HCT116 (cell line): ENCODE data around the gene HS6ST3. TPM values are rescaled to one million over a fixed set of nuclear protein-coding genes. Genes with fewer than 3 reads are reported as not detected.

Experiments
- ATAC-seq: fragments of 200-7000 bp; cut with Tn5 transposase; 2 replicates; pipeline ENCODE4 v1.9.1; 2020; ENCODE audit warnings: mild to moderate bottlenecking, moderate library complexity
- BruUV-seq: library from RNA; stranded (reverse); fragments of 400-500 nt; replicated peaks from 2 replicates; lab custom pipeline; 2021; lab: Mats Ljungman, UMichigan
- CTCF ChIA-PET: fragments of 300-600 bp; sonication (Branson Sonifier 250); formaldehyde crosslinking; loops from one replicate; lab custom pipeline; 2021; ENCODE audit warnings: antibody characterized with exemption; lab: Charles Lee
- POLR2A ChIA-PET: fragments of 300-600, 350-600 bp; sonication (Branson Sonifier 250); formaldehyde crosslinking; loops from one replicate; lab custom pipeline; 2021; ENCODE audit warnings: antibody characterized with exemption; lab: Charles Lee
- RAD21 ChIA-PET, 2 experiments: fragments of 300-600 bp; sonication (Branson Sonifier 250); formaldehyde crosslinking; loops; one replicate each; lab custom pipeline; 2023; ENCODE audit warnings: low total read pairs in 2 of 2; ENCODE audit not compliant: uncharacterized antibody in 2 of 2, unreplicated experiment in 2 of 2, low non-redundant PET in 1 of 2; lab: Charles Lee
- DNase-seq: peaks from one replicate; pipeline ENCODE4 v3.0.0-alpha.2; 2010; ENCODE audit warnings: low read depth, low spot score
- H2AFZ ChIP-seq: fragments of 200-600 bp; shearing (Covaris generic), sonication (generic); 2 replicates; pipeline ENCODE4 v1.6.1; 2017; ENCODE audit warnings: low read depth, mixed run types, mixed read lengths, antibody characterized with exemption, low read length; ENCODE audit not compliant: poor library complexity, severe bottlenecking
- H3K27ac ChIP-seq: 2 replicates; pipeline ENCODE4 v1.5.1; 2012; ENCODE audit warnings: low read depth, low read length
- H3K27me3 ChIP-seq: fragments of 200-600 bp; sonication (generic); 2 replicates; pipeline ENCODE4 v1.6.1; 2016; ENCODE audit warnings: mixed run types, low read length, mixed read lengths; ENCODE audit not compliant: insufficient read depth
- H3K36me3 ChIP-seq, 2 experiments: fragments of 200-500 bp in 1 of 2; fragments of 200-600 bp in 1 of 2; sonication (Bioruptor generic) in 1 of 2; sonication (generic) in 1 of 2; 2 replicates each; pipeline versions ENCODE4 v1.5.1 to v1.6.1; 2014 to 2016; ENCODE audit warnings: low read length in 2 of 2, inconsistent platforms in 1 of 2, mixed read lengths in 1 of 2, mixed run types in 1 of 2; ENCODE audit not compliant: insufficient read depth in 2 of 2, control insufficient read depth in 1 of 2
- H3K4me1 ChIP-seq, 2 experiments: fragments of 200-600 bp in 1 of 2; sonication (generic) in 1 of 2; 2 replicates each; pipeline versions ENCODE4 v1.5.1 to v1.6.1; 2012 to 2017; ENCODE audit warnings: low read length in 2 of 2, inconsistent platforms in 1 of 2, mild to moderate bottlenecking in 1 of 2, mixed read lengths in 1 of 2, mixed run types in 1 of 2, moderate library complexity in 1 of 2; ENCODE audit not compliant: insufficient read depth in 2 of 2, control insufficient read depth in 1 of 2
- H3K4me2 ChIP-seq: fragments of 200-600 bp; sonication (generic); 2 replicates; pipeline ENCODE4 v1.6.1; 2017; ENCODE audit warnings: mixed run types, low read length, mixed read lengths
- H3K4me3 ChIP-seq, 2 experiments: fragments of 200-600 bp in 1 of 2; sonication (generic) in 1 of 2; replicated peaks in 1 of 2; 2 replicates each; pipeline ENCODE4 v1.5.1; 2011 to 2016; ENCODE audit warnings: low read length in 2 of 2, control low read depth in 1 of 2, low read depth in 1 of 2, mild to moderate bottlenecking in 1 of 2, mixed read lengths in 1 of 2, mixed run types in 1 of 2
- H3K79me2 ChIP-seq: fragments of 200-600 bp; sonication (generic); 2 replicates; pipeline ENCODE4 v1.6.1; 2017; ENCODE audit warnings: mild to moderate bottlenecking, mixed run types, low read length, moderate library complexity, mixed read lengths; ENCODE audit not compliant: insufficient read depth
- H3K9ac ChIP-seq: fragments of 200-600 bp; sonication (generic); 2 replicates; pipeline ENCODE4 v1.6.1; 2016; ENCODE audit warnings: low read length, mixed read lengths
- H3K9me2 ChIP-seq: fragments of 200-600 bp; sonication (generic), shearing (Covaris generic); 2 replicates; pipeline ENCODE4 v1.6.1; 2017; ENCODE audit warnings: mixed run types, mild to moderate bottlenecking, moderate library complexity; ENCODE audit not compliant: insufficient read depth
- H3K9me3 ChIP-seq, 2 experiments: fragments of 200-500 bp in 1 of 2; fragments of 200-600 bp in 1 of 2; sonication (Bioruptor generic) in 1 of 2; sonication (generic) in 1 of 2; 2 replicates each; pipeline ENCODE4 v1.6.1; 2014 to 2017; ENCODE audit warnings: low read length in 2 of 2, mixed read lengths in 2 of 2, inconsistent platforms in 1 of 2, low read depth in 1 of 2, mild to moderate bottlenecking in 1 of 2, mixed run types in 1 of 2, moderate library complexity in 1 of 2; ENCODE audit not compliant: control insufficient read depth in 1 of 2, insufficient read depth in 1 of 2
- H4K20me1 ChIP-seq: fragments of 200-600 bp; sonication (generic), shearing (Covaris generic); 2 replicates; pipeline ENCODE4 v1.6.1; 2017; ENCODE audit warnings: mixed run types, mild to moderate bottlenecking, moderate library complexity; ENCODE audit not compliant: insufficient read depth
- CEBPB ChIP-seq: IDR thresholded peaks from 2 replicates; pipeline ENCODE4 v1.6.1; 2012; ENCODE audit warnings: low read depth
- EGR1 ChIP-seq: IDR thresholded peaks from 2 replicates; pipeline ENCODE4 v1.6.1; 2012; ENCODE audit warnings: low read depth
- ELF1 ChIP-seq: IDR thresholded peaks from 2 replicates; pipeline ENCODE4 v1.6.1; 2012; ENCODE audit warnings: low read depth, borderline replicate concordance
- EZH2 ChIP-seq: fragments of 200-600 bp; sonication (generic); IDR thresholded peaks from 2 replicates; pipeline ENCODE4 v1.6.1; 2017; ENCODE audit warnings: antibody characterized with exemption, mixed run types
- FOSL1 ChIP-seq: IDR thresholded peaks from 2 replicates; pipeline ENCODE4 v1.6.1; 2012; ENCODE audit warnings: low read depth
- RAD21 ChIP-seq: IDR thresholded peaks from 2 replicates; pipeline ENCODE4 v1.6.1; 2012; ENCODE audit warnings: low read depth, mild to moderate bottlenecking
- REST ChIP-seq: IDR thresholded peaks from 2 replicates; pipeline ENCODE4 v1.6.1; 2012; ENCODE audit warnings: low read depth
- SIN3A ChIP-seq: IDR thresholded peaks from 2 replicates; pipeline ENCODE4 v1.6.1; 2012; ENCODE audit warnings: low read depth
- SP1 ChIP-seq: IDR thresholded peaks from 2 replicates; pipeline ENCODE4 v1.6.1; 2012; ENCODE audit warnings: low read depth
- SRF ChIP-seq: IDR thresholded peaks from 2 replicates; pipeline ENCODE4 v1.6.1; 2012; ENCODE audit warnings: low read depth
- YY1 ChIP-seq: IDR thresholded peaks from 2 replicates; pipeline ENCODE4 v1.6.1; 2011; ENCODE audit warnings: low read length, low read depth, moderate library complexity, mild to moderate bottlenecking; ENCODE audit not compliant: insufficient replicate concordance; ENCODE audit errors: extremely low read depth
- ZBTB33 ChIP-seq: IDR thresholded peaks from 2 replicates; pipeline ENCODE4 v1.6.1; 2011; ENCODE audit warnings: mild to moderate bottlenecking, low read length, moderate library complexity; ENCODE audit not compliant: insufficient replicate concordance; ENCODE audit errors: extremely low read depth
- intact Hi-C: fragments of 100-400 bp; cut with micrococcal nuclease; formaldehyde crosslinking; loops from 2 replicates; pipeline ENCODE4 v1.10.0; 2022
- total RNA-seq: library from RNA; stranded (reverse); gene quantifications from one replicate; pipeline ENCODE4 v1.2.1, GENCODE V29; 2021; ENCODE audit not compliant: unreplicated experiment

HS6ST3 gene
- total RNA-seq, 1 experiment from 2014 or later: 0.10 TPM

- H3K4me2 ChIP-seq: no peak overlapping the region
- CTCF ChIA-PET: no interaction called here
- ATAC-seq (no peak), DNase-seq (no peak)
- no peaks in the 10 kb centered on the region for H3K9me2 ChIP-seq
- intact Hi-C loops: no loop called here
- POLR2A ChIA-PET: no interaction called here
- RAD21 ChIA-PET: no interaction called here
- no TSS peak for BruUV-seq
- no peaks in the 10 kb centered on the region for H4K20me1 ChIP-seq
- H3K9me3 ChIP-seq: no peaks in the 10 kb centered on the region
- no peak overlapping the region for H2AFZ ChIP-seq
- no peak overlapping the region for H3K27ac ChIP-seq
- no peaks in the 10 kb centered on the region for H3K27me3 ChIP-seq
- no peaks in the 10 kb centered on the region for H3K36me3 ChIP-seq
- TF ChIP-seq RAD21 (no peak), SIN3A (no peak), EGR1 (no peak), REST (no peak), CEBPB (no peak), YY1 (no peak)
- no peak overlapping the region for H3K4me3 ChIP-seq
- no peak overlapping the region for H3K9ac ChIP-seq
- H3K4me1 ChIP-seq: no peaks in the 10 kb centered on the region
- H3K79me2 ChIP-seq: no peaks in the 10 kb centered on the region
Measured at GRCh38 chr13:96661612-96662011, 571.7 kb downstream of the HS6ST3 start.

GRCh38 chr13:96662036-96662435 lies 572.1 kb downstream of the HS6ST3 start:
- POLR2A ChIA-PET: no interaction called here
- DNase-seq (no peak), ATAC-seq (no peak)
- Histone ChIP-seq H3K9me2 (no peaks in the 10 kb centered on the region), H3K79me2 (no peaks in the 10 kb centered on the region), H3K4me3 (no peak overlapping the region), H3K9me3 (no peaks in the 10 kb centered on the region), H3K36me3 (no peaks in the 10 kb centered on the region), H3K4me1 (no peaks in the 10 kb centered on the region), H3K4me2 (no peak overlapping the region), H3K27ac (no peak overlapping the region), H2AFZ (no peak overlapping the region), H4K20me1 (no peaks in the 10 kb centered on the region), H3K9ac (no peak overlapping the region), H3K27me3 (no peaks in the 10 kb centered on the region)
- RAD21 ChIA-PET: no interaction called here
- no TSS peak for BruUV-seq
- CTCF ChIA-PET: no interaction called here
- intact Hi-C loops: no loop called here
- TF ChIP-seq YY1: no peak
- no peak for TF ChIP-seq EZH2
- no peak for TF ChIP-seq ELF1
- TF ChIP-seq RAD21: no peak
- no peak for TF ChIP-seq ZBTB33
- no peak for TF ChIP-seq SRF
- TF ChIP-seq CEBPB: no peak
- no peak for TF ChIP-seq FOSL1
- no peak for TF ChIP-seq SP1
